Left ventricle myocardium superior (tissue), 1 donor: Measurements from ENCODE around the gene SMARCB1. TPM values are rescaled to one million over a fixed set of nuclear protein-coding genes. Genes with fewer than 3 reads are reported as not detected.

Experiments
- total RNA-seq: library from RNA; stranded (reverse); fragmentation: NEBNext Ultra II Directional; extraction: Animal tissue kit (Norgen Biotek cat#: 25700); gene quantifications from one replicate; pipeline ENCODE4 v1.2.1, GENCODE V29; 2021
- donor health status: DM: no; HTN: yes; CAD: no; lungs with severe emphysema.

SMARCB1 gene
- total RNA-seq, 1 donor from 2014 or later, result 48.5 TPM

Other genes with a start within 250 kb of the SMARCB1 start
- not detected for gene IGLL1, start 206.7 kb upstream of the SMARCB1 start, total RNA-seq
- gene DRICH1, start 154.6 kb upstream of the SMARCB1 start, total RNA-seq, result not detected
- gene RGL4, start 96.0 kb upstream of the SMARCB1 start, total RNA-seq, result not detected
- 3.5 TPM for gene ZNF70, start 35.9 kb upstream of the SMARCB1 start, total RNA-seq
- 0.97 TPM for gene VPREB3, start 32.5 kb upstream of the SMARCB1 start, total RNA-seq
- not detected for gene C22orf15, start 24.0 kb upstream of the SMARCB1 start, total RNA-seq
- 1,571 TPM for gene CHCHD10, start 19.0 kb upstream of the SMARCB1 start, total RNA-seq
- gene MMP11, start 14.1 kb upstream of the SMARCB1 start, total RNA-seq, result 32.3 TPM
- 2.1 TPM for gene DERL3, start 52.0 kb downstream of the SMARCB1 start, total RNA-seq
- 25.3 TPM for gene SLC2A11, start 70.9 kb downstream of the SMARCB1 start, total RNA-seq
- gene MIF, start 107.4 kb downstream of the SMARCB1 start, total RNA-seq, result 270 TPM
- gene GSTT2B, start 174.2 kb downstream of the SMARCB1 start, total RNA-seq, result 3.2 TPM
- 1.6 TPM for gene DDTL, start 179.9 kb downstream of the SMARCB1 start, total RNA-seq
- gene DDT, start 187.5 kb downstream of the SMARCB1 start, total RNA-seq, result 141 TPM
- gene GSTT2, start 193.2 kb downstream of the SMARCB1 start, total RNA-seq, result 0.42 TPM
- gene GSTT4, start 218.5 kb downstream of the SMARCB1 start, total RNA-seq, result not detected
- gene CABIN1, start 224.3 kb downstream of the SMARCB1 start, total RNA-seq, result 40.2 TPM